Mesenchymal stem cell (in vitro differentiated cells and primary cell): ENCODE results near the gene CRTC3.
A peak's percentile ranks its signal among the peaks of the same experiment; 100 is the strongest.

Source experiments
- DNase-seq: peaks from one replicate; pipeline ENCODE4 v3.0.0-alpha.2; 2013
- H2AFZ ChIP-seq: one replicate; pipeline ENCODE4 v1.6.1; 2013; ENCODE audit warnings: low read depth, mild to moderate bottlenecking, control low read depth, inconsistent platforms, low read length, moderate library complexity
- H2AK5ac ChIP-seq: 2 replicates; pipeline ENCODE4 v1.6.1; 2013; ENCODE audit warnings: low read length, moderate library complexity, mild to moderate bottlenecking, inconsistent platforms; ENCODE audit not compliant: severe bottlenecking
- H2BK120ac ChIP-seq: one replicate; pipeline ENCODE4 v1.6.1; 2013; ENCODE audit warnings: low read depth, mild to moderate bottlenecking, inconsistent platforms, low read length, moderate library complexity
- H2BK12ac ChIP-seq, 2 experiments: one replicate each; pipeline ENCODE4 v1.6.1; 2013; ENCODE audit warnings: inconsistent platforms in 2 of 2, low read length in 2 of 2, mild to moderate bottlenecking in 2 of 2, moderate library complexity in 2 of 2, control low read depth in 1 of 2
- H2BK15ac ChIP-seq: one replicate; pipeline ENCODE4 v1.6.1; 2013; ENCODE audit warnings: mild to moderate bottlenecking, low read depth, inconsistent platforms; ENCODE audit not compliant: poor library complexity, severe bottlenecking
- H2BK5ac ChIP-seq: 2 replicates; pipeline ENCODE4 v1.6.1; 2013; ENCODE audit warnings: low read depth, mild to moderate bottlenecking, low read length, control low read depth, inconsistent platforms; ENCODE audit not compliant: poor library complexity, severe bottlenecking
- H3K14ac ChIP-seq, 2 experiments: one replicate each; pipeline ENCODE4 v1.6.1; 2013; ENCODE audit warnings: inconsistent platforms in 2 of 2, low read length in 2 of 2, control low read depth in 1 of 2, mild to moderate bottlenecking in 1 of 2, moderate library complexity in 1 of 2
- H3K18ac ChIP-seq, 2 experiments: one replicate each; pipeline ENCODE4 v1.6.1; 2013; ENCODE audit warnings: inconsistent platforms in 2 of 2, low read length in 2 of 2, control low read depth in 1 of 2, low read depth in 1 of 2, mild to moderate bottlenecking in 1 of 2
- H3K23ac ChIP-seq, 2 experiments: one replicate each; pipeline ENCODE4 v1.6.1; 2013; ENCODE audit warnings: inconsistent platforms in 2 of 2, low read length in 2 of 2, mild to moderate bottlenecking in 2 of 2, moderate library complexity in 2 of 2, control low read depth in 1 of 2
- H3K27ac ChIP-seq: 2 replicates; pipeline ENCODE4 v1.5.1; 2013; ENCODE audit warnings: mild to moderate bottlenecking, moderate library complexity, low read length, control low read depth, inconsistent platforms; ENCODE audit not compliant: poor library complexity, severe bottlenecking
- H3K27me3 ChIP-seq, 2 experiments: 2 replicates each; pipeline versions ENCODE4 v1.6.1 to v1.7.0; 2013; ENCODE audit warnings: low read length in 2 of 2, mild to moderate bottlenecking in 2 of 2, moderate library complexity in 2 of 2, control low read depth in 1 of 2, inconsistent platforms in 1 of 2; ENCODE audit not compliant: control insufficient read depth in 1 of 2, insufficient read depth in 1 of 2
- H3K36me3 ChIP-seq, 2 experiments: 2 replicates each; pipeline versions ENCODE4 v1.6.1 to v1.7.0; 2013; ENCODE audit warnings: low read length in 2 of 2, control low read depth in 1 of 2, inconsistent platforms in 1 of 2, low read depth in 1 of 2, mild to moderate bottlenecking in 1 of 2; ENCODE audit not compliant: insufficient read depth in 2 of 2, control insufficient read depth in 1 of 2
- H3K4ac ChIP-seq, 2 experiments: one replicate each; pipeline ENCODE4 v1.6.1; 2013; ENCODE audit warnings: inconsistent platforms in 2 of 2, low read length in 2 of 2, mild to moderate bottlenecking in 2 of 2, moderate library complexity in 2 of 2, control low read depth in 1 of 2, low read depth in 1 of 2
- H3K4me1 ChIP-seq: 2 replicates; pipeline ENCODE4 v1.6.1; 2013; ENCODE audit warnings: low read depth, low read length, control low read depth; ENCODE audit not compliant: control insufficient read depth, insufficient read depth
- H3K4me2 ChIP-seq: 2 replicates; pipeline ENCODE4 v1.6.1; 2013; ENCODE audit warnings: low read length, mild to moderate bottlenecking, inconsistent platforms; ENCODE audit not compliant: poor library complexity, severe bottlenecking
- H3K4me3 ChIP-seq, 2 experiments: 2 replicates each; pipeline versions ENCODE4 v1.5.1 to v1.7.0; 2013; ENCODE audit warnings: low read length in 2 of 2, mild to moderate bottlenecking in 2 of 2, control low read depth in 1 of 2, low read depth in 1 of 2; ENCODE audit not compliant: insufficient read depth in 1 of 2
- H3K79me1 ChIP-seq: replicated peaks from 2 replicates; pipeline ENCODE4 v1.6.1; 2013; ENCODE audit warnings: mild to moderate bottlenecking, control low read depth, low read length, inconsistent platforms; ENCODE audit not compliant: poor library complexity, severe bottlenecking
- H3K9ac ChIP-seq: 2 replicates; pipeline ENCODE4 v1.7.0; 2013; ENCODE audit warnings: mild to moderate bottlenecking, low read length, moderate library complexity
- H3K9me3 ChIP-seq: 2 replicates; pipeline ENCODE4 v1.7.0; 2013; ENCODE audit warnings: mild to moderate bottlenecking, low read length; ENCODE audit not compliant: control insufficient read depth
- H4K8ac ChIP-seq: one replicate; pipeline ENCODE4 v1.6.1; 2013; ENCODE audit warnings: inconsistent platforms, mild to moderate bottlenecking, low read length, moderate library complexity
- H4K91ac ChIP-seq: one replicate; pipeline ENCODE4 v1.6.1; 2013; ENCODE audit warnings: mild to moderate bottlenecking, low read length, inconsistent platforms
- WGBS: methylation state at CpG from one replicate; pipeline ENCODE4 v1.1.7; 2013; ENCODE audit warnings: mixed read lengths; 5-methylcytosine and 5-hydroxymethylcytosine counted together

Gene CRTC3

DNA sequence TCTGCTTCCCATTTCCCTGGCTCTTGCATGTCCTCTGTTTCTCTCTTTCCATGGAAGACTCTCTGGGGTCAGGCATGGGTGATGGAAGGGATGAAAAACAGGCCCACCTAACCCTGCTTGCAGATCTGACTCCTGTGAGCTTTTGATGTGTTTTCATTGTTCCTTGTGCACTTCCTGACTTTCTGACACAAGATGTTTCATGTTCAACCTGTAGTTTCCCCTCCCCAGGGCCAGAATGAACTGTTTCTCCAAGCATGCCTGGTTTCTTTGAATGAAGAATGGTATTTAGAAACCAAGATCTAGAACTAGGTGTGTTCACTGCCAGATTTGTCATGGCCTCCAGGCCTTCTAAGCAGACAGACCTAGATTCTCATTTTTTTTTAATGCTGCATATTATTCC, 36.1 kb upstream of the CRTC3 start:
- H3K18ac ChIP-seq: no peak overlapping the region
- H4K8ac ChIP-seq: no peak overlapping the region
- no peak for DNase-seq
- H3K27me3 ChIP-seq: no peaks in the 10 kb centered on the region
- H3K9ac ChIP-seq: no peak overlapping the region
- no peak overlapping the region for H2BK5ac ChIP-seq
- H2BK12ac ChIP-seq: no peak overlapping the region
- H2AK5ac ChIP-seq: no peak overlapping the region
- no peak overlapping the region for H3K4me3 ChIP-seq
- no peak overlapping the region for H3K4me2 ChIP-seq
- H3K36me3 ChIP-seq: peaks cover 43 to 97% of the 10 kb centered on the region in 2 experiments
- H2BK120ac ChIP-seq: no peak overlapping the region
- no peaks in the 10 kb centered on the region for H3K9me3 ChIP-seq
- H3K4me1 ChIP-seq: no peaks in the 10 kb centered on the region
- no peak overlapping the region for H2BK15ac ChIP-seq
- no peak overlapping the region for H3K23ac ChIP-seq
- no peak overlapping the region for H2AFZ ChIP-seq
- no peak overlapping the region for H4K91ac ChIP-seq
- peaks cover 20% of the 10 kb centered on the region for H3K79me1 ChIP-seq
- no peak overlapping the region for H3K14ac ChIP-seq
- no peak overlapping the region for H3K27ac ChIP-seq
- no peak overlapping the region for H3K4ac ChIP-seq

DNA sequence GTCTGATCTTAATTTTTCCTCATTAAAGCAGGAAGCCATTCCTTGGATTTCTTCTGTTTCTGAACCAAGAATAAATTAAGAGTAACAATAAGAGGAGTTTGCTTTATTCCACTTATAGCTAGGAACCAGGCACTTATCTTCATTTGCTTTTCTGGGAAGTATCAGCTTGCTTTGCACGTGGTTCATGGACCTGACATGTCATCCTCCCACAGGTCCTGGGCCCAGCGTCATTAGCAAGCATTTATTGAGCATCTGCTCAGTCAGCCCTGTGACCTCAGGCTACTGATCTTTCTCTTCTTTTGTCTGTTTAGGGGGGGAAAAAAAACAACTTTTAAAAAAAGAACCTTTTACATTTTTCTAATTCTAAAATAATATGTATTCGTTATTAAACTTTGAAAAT, 34.7 kb upstream of the CRTC3 start:
- Histone ChIP-seq H3K9me3 (no peaks in the 10 kb centered on the region), H3K79me1 (peaks cover 16% of the 10 kb centered on the region), H2BK120ac (no peak overlapping the region), H2BK5ac (no peak overlapping the region), H3K9ac (peak overlapping the region; percentile 14), H2AK5ac (no peak overlapping the region), H4K8ac (no peak overlapping the region), H3K4me1 (no peaks in the 10 kb centered on the region), H3K27ac (no peak overlapping the region), H3K14ac (no peak overlapping the region), H3K4me3 (no peak overlapping the region), H3K18ac (no peak overlapping the region), H3K4ac (no peak overlapping the region), H2BK15ac (no peak overlapping the region), H2AFZ (no peak overlapping the region), H3K4me2 (no peak overlapping the region), H4K91ac (no peak overlapping the region), H3K27me3 (no peaks in the 10 kb centered on the region), H3K36me3 (peaks cover 45 to 97% of the 10 kb centered on the region in 2 experiments), H2BK12ac (no peak overlapping the region), H3K23ac (no peak overlapping the region)
- DNase-seq: no peak
- 71% methylated on average over 2 of the region's 3 CpGs for WGBS

DNA sequence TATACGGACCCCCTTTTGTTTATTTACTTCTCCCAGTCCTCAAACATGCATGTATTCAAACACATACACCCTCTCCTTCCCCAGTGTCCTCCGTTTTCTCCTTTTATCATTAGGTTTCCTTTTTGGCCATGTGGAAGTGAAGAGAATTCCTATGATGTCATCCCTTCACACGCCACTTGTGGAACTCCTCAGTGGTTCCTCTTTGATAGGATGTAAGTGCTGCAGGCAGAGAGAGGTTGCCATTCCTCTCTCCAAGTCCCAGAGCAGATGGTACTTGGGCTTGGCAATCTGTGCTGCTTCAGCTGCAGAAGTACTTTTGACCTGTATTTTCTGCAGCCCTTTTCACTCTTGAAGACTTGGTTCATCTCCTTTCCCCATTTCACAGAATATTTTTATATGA, 32.9 kb upstream of the CRTC3 start:
- no peak overlapping the region for H4K8ac ChIP-seq
- peak; percentile 50 for DNase-seq
- H3K23ac ChIP-seq: no peak overlapping the region
- H3K4me3 ChIP-seq: no peak overlapping the region
- H3K4me1 ChIP-seq: no peaks in the 10 kb centered on the region
- no peak overlapping the region for H4K91ac ChIP-seq
- H3K14ac ChIP-seq: no peak overlapping the region
- H2AFZ ChIP-seq: no peak overlapping the region
- H2AK5ac ChIP-seq: no peak overlapping the region
- no peak overlapping the region for H2BK120ac ChIP-seq
- H2BK5ac ChIP-seq: no peak overlapping the region
- H3K9ac ChIP-seq: no peak overlapping the region
- H3K36me3 ChIP-seq: peaks cover 38 to 97% of the 10 kb centered on the region in 2 experiments
- H3K4ac ChIP-seq: no peak overlapping the region
- H3K9me3 ChIP-seq: no peaks in the 10 kb centered on the region
- H3K27me3 ChIP-seq: no peaks in the 10 kb centered on the region
- H3K4me2 ChIP-seq: no peak overlapping the region
- H3K79me1 ChIP-seq: peaks cover 14% of the 10 kb centered on the region
- no peak overlapping the region for H2BK15ac ChIP-seq
- WGBS: 61% methylated on average over 3 of the region's 3 CpGs
- no peak overlapping the region for H3K27ac ChIP-seq
- H3K18ac ChIP-seq: no peak overlapping the region
- H2BK12ac ChIP-seq: no peak overlapping the region

DNA sequence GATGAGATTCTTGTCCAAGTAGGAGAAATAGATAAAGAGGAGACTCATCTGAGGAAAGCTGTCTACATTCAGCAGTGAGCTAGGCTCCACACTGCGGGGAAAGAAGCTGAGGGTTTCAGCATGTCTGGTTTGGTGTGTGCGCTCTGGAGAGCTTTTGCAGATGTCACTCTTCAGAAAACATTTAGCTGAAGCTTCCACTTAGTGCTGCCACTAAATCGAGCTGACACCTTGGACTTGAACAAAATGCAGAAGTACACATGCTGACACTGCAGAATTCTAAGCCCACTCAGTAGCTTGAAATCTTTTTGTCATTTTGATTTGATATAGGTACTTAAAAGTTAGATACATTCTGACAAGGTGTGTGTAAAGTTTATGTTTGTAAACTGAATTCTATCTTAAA, 32.3 kb upstream of the CRTC3 start:
- H3K4me2 ChIP-seq: no peak overlapping the region
- 89% methylated on average over 2 of the region's 3 CpGs for WGBS

More for the DNA sequence above, 32.3 kb upstream of the CRTC3 start:
- no peak overlapping the region for H2AK5ac ChIP-seq
- H3K4ac ChIP-seq: no peak overlapping the region
- no peak overlapping the region for H2BK12ac ChIP-seq
- H2BK5ac ChIP-seq: no peak overlapping the region
- H3K79me1 ChIP-seq: peaks cover 13% of the 10 kb centered on the region
- H3K4me1 ChIP-seq: no peaks in the 10 kb centered on the region
- no peak overlapping the region for H3K14ac ChIP-seq
- H3K4me3 ChIP-seq: no peak overlapping the region
- no peak overlapping the region for H3K9ac ChIP-seq
- no peak overlapping the region for H3K27ac ChIP-seq
- H2AFZ ChIP-seq: no peak overlapping the region
- peaks cover 34 to 97% of the 10 kb centered on the region in 2 experiments for H3K36me3 ChIP-seq
- no peak overlapping the region for H4K8ac ChIP-seq
- H3K18ac ChIP-seq: no peak overlapping the region
- H3K23ac ChIP-seq: no peak overlapping the region
- DNase-seq: no peak
- H3K9me3 ChIP-seq: no peaks in the 10 kb centered on the region
- H3K27me3 ChIP-seq: no peaks in the 10 kb centered on the region
- no peak overlapping the region for H2BK15ac ChIP-seq
- no peak overlapping the region for H2BK120ac ChIP-seq
- H4K91ac ChIP-seq: no peak overlapping the region
